ENCODE results near the gene TMEM200B.

GRCh38 chr1:29126198-29126597 lies 2.5 kb upstream of the TMEM200B start:
- no peak for TF ChIP-seq CTCF (IDR thresholded peaks at IDR 0.05)
- TF ChIP-seq POLR2A (IDR thresholded peaks at IDR 0.05), result no peak
